NCI-H82 treated with DMSO at 0.1 percent for 48 hours (cell line): Measurements from ENCODE around the gene RPP38.

Experiments
- DNase-seq: peaks from one replicate; lab custom pipeline; 2025; ENCODE audit not compliant: unreplicated experiment; lab: John Stamatoyannopoulos, UW

RPP38 gene

DNA sequence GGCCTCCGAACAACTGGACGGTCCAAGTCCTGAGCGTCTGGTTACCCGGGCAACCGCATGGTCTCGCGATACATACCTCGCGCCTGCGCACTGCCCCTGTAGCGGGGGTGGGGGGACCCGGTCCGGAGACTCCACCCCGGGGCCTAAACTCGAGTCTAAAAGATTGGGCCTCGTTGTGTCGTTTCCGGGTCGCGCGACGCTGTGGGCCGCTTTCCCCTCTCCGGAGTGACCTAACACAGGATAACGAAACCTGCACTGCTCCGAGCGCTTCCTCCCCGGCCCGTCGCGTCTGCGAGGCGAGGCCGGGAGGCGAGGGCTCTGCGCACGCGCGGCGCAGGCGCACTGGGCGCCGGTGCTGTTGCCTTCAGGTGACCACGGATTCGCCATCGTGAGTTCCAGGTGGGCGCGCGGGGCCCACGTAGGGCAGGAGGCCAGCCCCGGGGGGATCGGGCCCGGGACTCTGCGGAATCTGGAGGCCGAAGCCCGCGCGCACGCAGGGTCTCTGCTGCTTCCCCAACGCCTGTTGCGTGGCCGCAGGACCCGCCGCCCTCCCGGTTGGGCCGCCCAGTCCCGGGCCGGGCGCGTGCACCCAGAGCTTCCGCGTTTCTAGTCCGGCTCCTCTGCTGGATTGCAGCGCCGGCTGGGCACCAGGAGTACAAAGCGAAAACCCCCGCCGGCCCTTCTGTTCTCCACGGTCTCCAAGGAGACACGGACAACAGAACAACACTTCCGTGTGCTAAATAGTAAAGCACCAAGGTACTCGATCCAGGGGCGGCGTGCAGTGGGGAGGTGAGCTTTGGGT, at the start of gene RPP38:
Gene RPP38, plus strand, starts transcription at position 345 of the 802 bp plus-strand sequence. CDS start 5,960 bp downstream, outside the sequence.
- peak; percentile 61 for DNase-seq

GRCh38 chr10:15049533-15049932, 47.6 kb upstream of the RPP38 start:
- no peak for DNase-seq

- DNase-seq, result no peak
These were observed 45.0 kb upstream of the RPP38 start for GRCh38 chr10:15052121-15052520.

GRCh38 chr10:15053061-15053460, 44.1 kb upstream of the RPP38 start:
- no peak for DNase-seq

DNA sequence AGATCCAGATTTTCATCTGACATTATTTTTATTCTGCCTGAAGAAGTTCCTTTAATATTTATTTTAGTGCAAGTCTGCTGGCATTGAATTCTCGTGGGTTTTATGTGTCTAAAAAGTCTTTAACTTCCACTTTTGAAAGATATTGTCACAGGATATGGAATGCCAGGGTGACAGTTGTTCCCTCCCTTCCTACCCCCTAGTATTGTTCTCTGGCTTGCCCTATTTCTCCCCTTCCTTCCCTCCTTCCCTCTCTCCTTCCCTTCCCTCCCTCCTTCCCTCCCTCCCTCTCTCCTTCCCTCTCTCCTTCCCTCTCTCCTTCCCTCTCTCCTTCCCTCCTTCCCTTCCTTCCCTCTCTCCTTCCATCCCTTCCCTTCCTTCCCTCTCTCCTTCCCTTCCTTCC, 38.5 kb upstream of the RPP38 start:
- DNase-seq, result no peak

DNA sequence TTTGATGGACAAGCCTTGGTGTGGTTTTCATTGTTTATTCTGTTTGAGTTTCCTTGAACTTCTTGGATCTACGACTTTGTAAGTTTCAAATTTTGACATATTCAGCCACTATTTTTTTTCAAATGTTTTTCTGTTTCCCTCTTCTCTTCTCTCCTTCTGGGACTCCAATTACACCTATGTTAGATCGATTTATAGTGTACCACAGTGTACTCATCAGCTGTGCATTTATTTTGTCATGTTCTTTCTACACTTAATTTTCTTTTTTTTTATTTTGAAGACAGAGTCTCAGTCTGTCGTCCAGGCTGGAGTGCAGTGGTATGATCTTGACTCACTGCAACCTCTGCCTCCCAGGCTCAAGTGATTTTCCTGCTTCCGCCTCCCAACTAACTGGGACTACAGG, 37.2 kb upstream of the RPP38 start:
- no peak for DNase-seq

- no peak for DNase-seq
These were observed 36.5 kb upstream of the RPP38 start for GRCh38 chr10:15060638-15061037.

GRCh38 chr10:15067154-15067553, 30.0 kb upstream of the RPP38 start:
- no peak for DNase-seq

GRCh38 chr10:15068802-15069201, 28.4 kb upstream of the RPP38 start:
- no peak for DNase-seq

GRCh38 chr10:15069230-15069629, 27.9 kb upstream of the RPP38 start:
- no peak for DNase-seq

DNA sequence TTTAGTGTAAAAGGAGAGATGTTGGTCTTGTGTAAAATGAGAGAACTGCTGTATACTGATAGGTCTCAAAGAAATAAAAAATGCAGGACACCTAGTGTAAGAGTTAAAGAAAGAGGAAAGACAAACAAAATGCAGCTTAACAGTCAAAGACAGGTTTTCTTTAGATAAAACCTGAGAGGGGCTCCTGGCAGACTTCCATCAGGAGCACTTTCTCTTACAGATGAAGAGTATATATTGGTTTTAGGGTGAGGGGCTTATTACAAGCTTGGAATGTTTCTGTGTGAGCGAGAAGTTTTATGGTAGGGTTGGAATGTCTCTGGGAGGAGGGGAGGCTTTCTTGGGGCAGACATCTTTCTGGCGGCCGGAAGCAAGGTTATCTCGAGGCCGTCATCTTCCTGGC, 24.8 kb upstream of the RPP38 start:
- DNase-seq, result no peak

DNA sequence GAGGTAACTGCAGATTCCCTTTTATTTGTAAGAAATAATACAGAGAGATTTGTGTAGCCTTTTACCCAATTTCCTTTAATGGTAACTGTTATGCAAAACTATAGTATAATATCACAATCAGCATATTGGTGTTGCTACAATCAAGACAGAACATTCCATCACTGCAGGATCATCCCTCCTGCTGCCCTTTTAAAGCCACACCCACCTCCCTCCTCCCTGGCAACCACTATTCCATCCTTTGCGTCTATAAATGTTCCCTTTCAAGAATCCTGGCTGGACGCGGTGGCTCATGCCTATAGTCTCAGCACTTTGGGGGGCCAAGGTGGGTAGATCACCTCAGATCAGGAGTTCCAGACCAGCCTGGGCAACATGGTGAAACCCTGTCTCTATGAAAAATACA, 21.7 kb upstream of the RPP38 start:
- DNase-seq, result no peak

DNA sequence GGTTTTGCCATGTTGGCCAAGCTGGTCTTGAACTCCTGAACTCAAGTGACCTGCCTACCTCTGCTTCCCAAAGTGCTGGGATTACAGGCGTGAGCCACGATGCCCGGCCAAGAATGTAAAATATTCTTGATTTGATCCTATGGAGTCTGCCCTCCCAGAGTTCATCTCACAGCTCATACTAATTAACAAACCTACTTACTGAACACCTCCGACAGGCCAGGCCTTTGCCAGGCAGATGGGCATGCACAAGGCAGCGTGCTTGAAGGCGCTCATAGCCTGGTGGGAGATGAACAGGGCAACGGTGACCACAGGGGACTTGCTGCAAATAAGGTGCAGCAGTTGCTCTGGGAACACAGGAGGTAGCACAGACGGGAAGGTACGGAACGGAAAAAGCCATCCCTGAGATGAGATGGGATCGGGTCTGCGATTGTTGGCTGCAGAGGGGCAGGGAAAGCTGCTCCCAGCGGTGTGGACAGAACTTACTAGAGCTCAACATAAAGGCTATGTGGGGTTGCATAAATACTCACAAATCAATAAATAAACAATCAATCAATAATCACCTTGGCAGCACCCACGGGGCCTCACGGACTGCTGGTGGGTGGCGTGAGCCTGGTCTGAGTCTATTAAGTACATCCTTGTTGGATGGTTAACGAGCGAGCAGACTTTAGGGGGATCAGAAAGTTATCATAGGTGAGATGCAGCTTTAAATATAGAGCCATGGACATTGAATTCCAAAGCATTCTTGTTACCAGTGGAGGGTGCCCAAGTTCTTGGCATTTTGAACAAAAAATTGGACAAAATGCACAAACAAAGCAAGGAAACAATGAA, 13.3 kb upstream of the RPP38 start:
- no peak for DNase-seq

GRCh38 chr10:15084502-15084922, 12.6 kb upstream of the RPP38 start:
- DNase-seq, result no peak

- peak; percentile 54 for DNase-seq
These were observed 8.5 kb upstream of the RPP38 start, which contains the start of gene ACBD7 for GRCh38 chr10:15088428-15089261. TSS of gene ACBD7 (minus strand) at chr10:15088776. CDS start at chr10:15088728, 48 bp downstream.

DNA sequence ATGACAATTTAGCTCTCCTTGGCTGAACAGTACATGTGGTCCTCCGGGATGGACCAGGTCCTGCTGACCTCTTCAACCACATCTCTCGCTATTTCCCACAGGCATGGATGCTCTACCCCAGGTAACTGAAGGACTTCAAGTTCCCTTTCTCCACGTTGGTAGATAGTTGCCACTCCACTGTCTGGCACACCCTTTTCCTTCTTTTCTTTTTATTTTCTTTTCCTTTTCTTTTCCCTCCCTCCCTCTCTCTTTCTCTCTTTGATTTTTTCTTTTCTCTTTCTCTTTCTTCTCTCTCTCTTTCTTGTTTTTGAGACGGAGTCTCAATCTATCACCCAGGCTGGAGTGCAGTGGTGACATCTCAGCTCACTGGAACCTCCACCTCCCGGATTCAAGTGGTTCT, 5.7 kb upstream of the RPP38 start:
- DNase-seq, result no peak

- DNase-seq, result no peak
These were observed 4.2 kb upstream of the RPP38 start for GRCh38 chr10:15092855-15093408.

GRCh38 chr10:15096661-15097010, 519 bp upstream of the RPP38 start:
- no peak for DNase-seq

GRCh38 chr10:15099886-15100285, 2.7 kb downstream of the RPP38 start:
- DNase-seq, result no peak

DNA sequence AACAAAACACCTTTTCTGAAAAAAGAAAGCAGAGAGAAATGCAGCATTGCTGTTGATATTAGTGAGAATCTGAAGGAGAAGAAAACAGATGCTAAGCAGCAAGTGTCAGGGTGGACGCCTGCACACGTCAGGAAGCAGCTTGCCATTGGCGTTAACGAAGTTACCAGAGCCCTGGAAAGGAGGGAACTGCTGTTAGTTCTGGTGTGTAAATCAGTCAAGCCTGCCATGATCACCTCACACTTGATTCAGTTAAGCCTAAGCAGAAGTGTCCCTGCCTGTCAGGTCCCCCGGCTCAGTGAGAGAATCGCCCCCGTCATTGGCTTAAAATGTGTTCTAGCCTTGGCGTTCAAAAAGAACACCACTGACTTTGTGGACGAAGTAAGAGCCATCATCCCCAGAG, 6.4 kb downstream of the RPP38 start:
- no peak for DNase-seq
